K562 (cell line): ENCODE measurements around the gene ADGRL3. TPM values are rescaled to one million over a fixed set of nuclear protein-coding genes. Genes with fewer than 3 reads are reported as not detected.

Source experiments
- ATAC-seq: fragments of 200-7000 bp; cut with Tn5 transposase; 3 replicates; pipeline ENCODE4 v1.9.1; 2020; ENCODE audit warnings: moderate library complexity
- BruUV-seq: library from RNA; stranded (reverse); fragments of 400-500 nt; replicated peaks from 2 replicates; lab custom pipeline; 2021; lab: Mats Ljungman, UMichigan
- CTCF ChIA-PET: fragments of 300-600 bp; formaldehyde crosslinking; extraction: SDS; loops from one replicate; lab custom pipeline; 2021; ENCODE audit warnings: low intra/inter-chr PET ratio; lab: Yijun Ruan, JAX
- POLR2A ChIA-PET: fragments of 300-600, 350-650 bp; sonication (Branson Sonifier 250); formaldehyde crosslinking; extraction: SDS; loops from one replicate; lab custom pipeline; 2021; ENCODE audit warnings: antibody characterized with exemption, inconsistent platforms; lab: Yijun Ruan, JAX
- DNase-seq, 4 experiments: peaks; one replicate each; pipeline versions ENCODE4 v3.0.0 to v3.0.0-alpha.2; 2011 to 2018; ENCODE audit warnings: low spot score in 3 of 4, mixed read lengths in 3 of 4; ENCODE audit errors: extremely low read depth in 1 of 4
- FAIRE-seq: peaks from 2 replicates; lab custom pipeline; 2011; peaks lifted over from hg19 to GRCh38; lab: Jason Lieb, UNC
- H2AFZ ChIP-seq: 2 replicates; pipeline ENCODE4 v1.6.0; 2011; ENCODE audit warnings: low read depth, low read length, control low read depth, inconsistent platforms
- H3K27ac ChIP-seq: fragments of 200-600 bp; 3 replicates; pipeline ENCODE4 v1.8.0; 2011; ENCODE audit warnings: low read depth, mild to moderate bottlenecking, control low read depth, inconsistent platforms, low read length, moderate library complexity, mixed read lengths; ENCODE audit errors: extremely low read depth
- H3K27me3 ChIP-seq, 2 experiments: fragments of 300-600 bp in 1 of 2; 2 replicates in 1 of 2; 3 replicates in 1 of 2; pipeline versions ENCODE4 v1.6.0 to v1.8.0; 2011; ENCODE audit warnings: inconsistent platforms in 2 of 2, low read length in 2 of 2, mild to moderate bottlenecking in 1 of 2, mixed read lengths in 1 of 2, moderate library complexity in 1 of 2; ENCODE audit not compliant: control insufficient read depth in 2 of 2, insufficient read depth in 2 of 2
- H3K36me3 ChIP-seq: fragments of 300-600 bp; 3 replicates; pipeline ENCODE4 v1.8.0; 2011; ENCODE audit warnings: mild to moderate bottlenecking, low read length, inconsistent platforms; ENCODE audit not compliant: control insufficient read depth, insufficient read depth
- H3K4me1 ChIP-seq, 2 experiments: fragments of 200-600 bp in 1 of 2; replicated peaks in 1 of 2; 2 replicates in 1 of 2; 3 replicates in 1 of 2; pipeline versions ENCODE4 v1.5.1 to v1.8.0; 2011; ENCODE audit warnings: inconsistent platforms in 2 of 2, low read length in 2 of 2, mild to moderate bottlenecking in 1 of 2, mixed read lengths in 1 of 2, moderate library complexity in 1 of 2; ENCODE audit not compliant: control insufficient read depth in 2 of 2, insufficient read depth in 2 of 2
- H3K4me2 ChIP-seq: 2 replicates; pipeline ENCODE4 v1.6.1; 2011; ENCODE audit warnings: low read length, control low read depth, inconsistent platforms, mixed read lengths; ENCODE audit not compliant: insufficient read depth
- H3K4me3 ChIP-seq: fragments of 200-600 bp; sonication (generic), shearing (Covaris generic); 2 replicates; pipeline ENCODE4 v1.5.1; 2016; ENCODE audit warnings: control low read depth, inconsistent platforms
- H3K79me2 ChIP-seq: fragments of 200-600 bp; 3 replicates; pipeline ENCODE4 v1.8.0; 2011; ENCODE audit warnings: low read length, inconsistent platforms; ENCODE audit not compliant: control insufficient read depth, insufficient read depth
- H3K9ac ChIP-seq, 2 experiments: 2 replicates each; pipeline versions ENCODE4 v1.6.0 to v1.6.1; 2011; ENCODE audit warnings: low read depth in 2 of 2, low read length in 2 of 2, control low read depth in 1 of 2, inconsistent platforms in 1 of 2, mild to moderate bottlenecking in 1 of 2, mixed read lengths in 1 of 2; ENCODE audit not compliant: insufficient read depth in 1 of 2
- H3K9me1 ChIP-seq: one replicate; pipeline ENCODE4 v1.6.0; 2011; ENCODE audit warnings: inconsistent platforms, mild to moderate bottlenecking, low read length, moderate library complexity; ENCODE audit not compliant: control insufficient read depth, insufficient read depth
- H3K9me3 ChIP-seq: replicated peaks from 2 replicates; pipeline ENCODE4 v1.5.1; 2011; ENCODE audit warnings: low read depth, low read length, inconsistent platforms; ENCODE audit not compliant: control insufficient read depth, insufficient read depth
- H4K20me1 ChIP-seq: replicated peaks from 2 replicates; pipeline ENCODE4 v1.6.1; 2011; ENCODE audit warnings: low read length, inconsistent platforms, mixed read lengths; ENCODE audit not compliant: control insufficient read depth, insufficient read depth
- CBX3 ChIP-seq, 2 experiments: IDR thresholded peaks; 1 replicate in 1 of 2; 2 replicates in 1 of 2; pipeline ENCODE4 v1.6.1; 2012; ENCODE audit warnings: inconsistent platforms in 2 of 2, low read length in 2 of 2, borderline replicate concordance in 1 of 2, control low read depth in 1 of 2
- CHD2 ChIP-seq: IDR thresholded peaks from 2 replicates; pipeline ENCODE4 v1.6.1; 2011; ENCODE audit warnings: low read depth, low read length
- E2F8 ChIP-seq: fragments of 450-650 bp; IDR thresholded peaks from 2 replicates; pipeline ENCODE4 v1.7.1; 2018; ENCODE audit warnings: mild to moderate bottlenecking, low read depth; ENCODE audit not compliant: partially characterized antibody
- EGR1 ChIP-seq: fragments of 450-650 bp; conservative IDR thresholded peaks from 2 replicates; pipeline ENCODE4 v1.6.1; 2017; ENCODE audit warnings: mild to moderate bottlenecking
- GTF2E2 ChIP-seq: fragments of 200-800 bp; sonication (Bioruptor generic); IDR thresholded peaks from 2 replicates; pipeline ENCODE4 v1.6.1; 2016; ENCODE audit warnings: missing genetic modification characterization, missing compliant biosample characterization
- JUNB ChIP-seq: fragments of 450-650 bp; formaldehyde crosslinking; conservative IDR thresholded peaks from 2 replicates; pipeline ENCODE4 v1.4.0; 2020; ENCODE audit warnings: mild to moderate bottlenecking
- MAFF ChIP-seq: IDR thresholded peaks from 2 replicates; pipeline ENCODE4 v1.6.1; 2012; ENCODE audit warnings: low read length, improper control_type of control experiment
- NUFIP1 ChIP-seq: fragments of 450-650 bp; IDR thresholded peaks from 2 replicates; pipeline ENCODE4 v1.6.1; 2018; ENCODE audit not compliant: partially characterized antibody
- POLR2B ChIP-seq: fragments of 450-650 bp; IDR thresholded peaks from 2 replicates; pipeline ENCODE4 v1.6.1; 2018; ENCODE audit warnings: low read depth; ENCODE audit not compliant: partially characterized antibody
- RAD51 ChIP-seq: fragments of 450-650 bp; IDR thresholded peaks from 2 replicates; pipeline ENCODE4 v1.7.1; 2016; ENCODE audit warnings: low read depth, mild to moderate bottlenecking, borderline replicate concordance
- ZNF347 ChIP-seq: fragments of 450-650 bp; formaldehyde crosslinking; IDR thresholded peaks from 2 replicates; pipeline ENCODE4 v1.4.0; 2020; ENCODE audit warnings: low read depth, mild to moderate bottlenecking, moderate library complexity
- WGBS: fragments of 100-300 bp; shearing (Covaris generic); methylation state at CpG from one replicate; pipeline ENCODE4 v1.1.6; 2016; ENCODE audit warnings: low coverage, mixed read lengths; ENCODE audit not compliant: insufficient coverage; ENCODE audit errors: missing lambda C conversion rate; 5-methylcytosine and 5-hydroxymethylcytosine counted together
- in situ Hi-C: fragments of 300-500 bp; cut with MboI; formaldehyde crosslinking; loops from 4 replicates; pipeline ENCODE4 v1.15.0; 2018; ENCODE audit warnings: inconsistent platforms, mixed read lengths
- intact Hi-C: fragments of 100-400 bp; cut with micrococcal nuclease; formaldehyde crosslinking; loops from 2 replicates; pipeline ENCODE4 v1.14.2; 2022
- polyA plus RNA-seq, 8 experiments: library from polyadenylated mRNA; depleted of rRNA in 4 of 8; stranded (reverse) in 5 of 8; unstranded in 3 of 8; fragments of >200 nt; fragmentation: Nextera tagmentation in 2 of 8; fragmentation: Illumina TruSeq in 1 of 8; extraction: Ambion mirVana in 2 of 8; extraction: Trizol in 1 of 8; gene quantifications; 2 replicates each; pipeline versions ENCODE4 v1.2.1 to v1.2.3, GENCODE V29; 2011 to 2014; ENCODE audit warnings: inconsistent platforms in 1 of 8, missing spikeins in 1 of 8
- total RNA-seq, 7 experiments: library from RNA; depleted of rRNA in 6 of 7; stranded (reverse); fragments of >200 nt in 6 of 7; fragmentation: Illumina TruSeq in 2 of 7; extraction: Trizol in 2 of 7; gene quantifications; 2 replicates each; pipeline versions ENCODE4 v1.2.1 to v1.2.3, GENCODE V29; 2011 to 2021; ENCODE audit warnings: low replicate concordance in 1 of 7
- TF ChIP-seq, protein P1 (sequence below): sonication (generic); formaldehyde crosslinking; IDR thresholded peaks from 2 replicates; pipeline ENCODE4 v1.4.0; 2020; ENCODE audit warnings: mild to moderate bottlenecking, missing genetic modification reagents

ADGRL3 gene
- total and polyA plus RNA-seq, 9 of the 15 experiments (the other 6 are each of a cell fraction or from before 2014, with no cell fraction given), result 0.03 to 0.14 (median 0.04) TPM; not detected in 2

DNA sequence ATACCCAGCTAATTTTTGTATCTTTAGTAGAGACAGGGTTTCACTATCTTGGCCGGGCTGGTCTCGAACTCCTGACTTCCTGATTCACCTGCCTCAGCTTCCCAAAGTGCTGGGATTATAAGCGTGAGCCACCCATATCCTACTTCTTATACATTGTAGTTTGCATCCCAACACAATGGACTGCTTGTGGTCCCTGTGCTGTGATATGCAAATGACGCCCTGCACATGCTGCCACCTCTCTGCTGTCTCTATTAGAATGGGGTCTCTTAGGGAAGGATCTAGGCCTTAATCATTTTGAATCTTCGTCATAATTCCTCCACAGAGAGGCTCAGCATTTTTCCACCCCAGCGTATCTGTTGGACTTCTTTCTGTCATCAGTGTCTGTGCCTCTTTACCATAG is 595.9 kb downstream of the ADGRL3 start (continued):
- TF ChIP-seq RAD51 (no peak), MAFF (no peak), NUFIP1 (no peak)

DNA sequence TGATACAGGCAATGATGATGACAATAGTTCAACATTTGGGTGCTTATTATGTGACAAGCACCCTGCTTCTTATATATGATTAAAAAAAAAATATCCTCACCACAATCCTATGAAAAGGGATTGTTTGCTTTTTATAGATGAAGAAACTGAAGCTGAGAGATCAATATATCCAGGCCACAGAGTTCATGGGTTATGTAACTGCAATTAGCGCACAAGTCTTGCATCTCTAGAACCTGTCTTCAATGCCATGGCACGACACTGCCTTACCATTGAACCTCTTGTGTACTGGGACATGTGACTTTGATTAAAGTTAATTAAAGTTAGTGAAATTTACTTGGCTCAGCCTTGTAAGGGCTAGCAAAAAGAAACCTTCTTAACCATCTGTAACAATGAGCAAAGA is 599.7 kb downstream of the ADGRL3 start:
- WGBS, result 6% methylated on average over 2 of the region's 2 CpGs
- ATAC-seq, result no peak
- CTCF ChIA-PET, result no interaction called here
- POLR2A ChIA-PET, result no interaction called here
- Histone ChIP-seq H4K20me1 (no peaks in the 10 kb centered on the region), H3K9me1 (no peaks in the 10 kb centered on the region), H3K36me3 (no peaks in the 10 kb centered on the region), H3K9me3 (no peaks in the 10 kb centered on the region), H2AFZ (no peak overlapping the region), H3K27me3 (no peaks in the 10 kb centered on the region), H3K9ac (no peak overlapping the region), H3K4me1 (no peaks in the 10 kb centered on the region), H3K27ac (no peak overlapping the region), H3K4me3 (no peak overlapping the region), H3K4me2 (no peak overlapping the region), H3K79me2 (no peaks in the 10 kb centered on the region)
- DNase-seq, result no peak
- in situ Hi-C loops (no loop called here), intact Hi-C loops (no loop called here)
- no peak for TF ChIP-seq GTF2E2
- no peak for FAIRE-seq
- BruUV-seq, result no TSS peak

DNA sequence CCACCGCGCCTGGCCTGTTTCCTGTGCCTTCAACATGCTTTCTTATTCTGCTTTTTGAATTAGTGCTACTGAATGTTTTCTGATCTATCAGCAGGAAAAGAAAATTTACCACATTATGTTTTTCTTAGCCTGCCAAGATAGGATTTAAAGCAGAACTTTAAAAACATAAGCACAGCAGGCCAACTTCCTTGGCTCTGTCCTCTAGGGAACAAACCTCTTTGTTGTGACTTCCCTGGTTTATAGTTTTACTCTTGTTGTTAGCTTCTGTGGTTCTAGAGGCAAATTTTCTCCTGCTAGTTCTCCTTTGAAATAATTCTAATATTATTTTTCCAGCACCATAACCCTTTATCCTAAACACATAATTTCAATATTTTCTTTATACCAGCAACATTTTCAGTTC is 605.1 kb downstream of the ADGRL3 start:
- H2AFZ ChIP-seq, result no peak overlapping the region
- TF ChIP-seq E2F8 (no peak), POLR2B (no peak), JUNB (CRISPR knock-in tag) (no peak), EGR1 (no peak), ZNF347 (CRISPR knock-in tag) (no peak), CBX3 (IDR thresholded peaks at IDR 0.05; ENCODE audit: borderline replicate concordance in 1 of 2, low read length in 2 of 2) (no peak), CHD2 (no peak)
- TF ChIP-seq, protein P1, sequence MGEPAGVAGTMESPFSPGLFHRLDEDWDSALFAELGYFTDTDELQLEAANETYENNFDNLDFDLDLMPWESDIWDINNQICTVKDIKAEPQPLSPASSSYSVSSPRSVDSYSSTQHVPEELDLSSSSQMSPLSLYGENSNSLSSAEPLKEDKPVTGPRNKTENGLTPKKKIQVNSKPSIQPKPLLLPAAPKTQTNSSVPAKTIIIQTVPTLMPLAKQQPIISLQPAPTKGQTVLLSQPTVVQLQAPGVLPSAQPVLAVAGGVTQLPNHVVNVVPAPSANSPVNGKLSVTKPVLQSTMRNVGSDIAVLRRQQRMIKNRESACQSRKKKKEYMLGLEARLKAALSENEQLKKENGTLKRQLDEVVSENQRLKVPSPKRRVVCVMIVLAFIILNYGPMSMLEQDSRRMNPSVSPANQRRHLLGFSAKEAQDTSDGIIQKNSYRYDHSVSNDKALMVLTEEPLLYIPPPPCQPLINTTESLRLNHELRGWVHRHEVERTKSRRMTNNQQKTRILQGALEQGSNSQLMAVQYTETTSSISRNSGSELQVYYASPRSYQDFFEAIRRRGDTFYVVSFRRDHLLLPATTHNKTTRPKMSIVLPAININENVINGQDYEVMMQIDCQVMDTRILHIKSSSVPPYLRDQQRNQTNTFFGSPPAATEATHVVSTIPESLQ, result no peak

More for the DNA sequence above, 605.1 kb downstream of the ADGRL3 start:
- ATAC-seq (no peak), DNase-seq (no peak), FAIRE-seq (no peak)
- no TSS peak for BruUV-seq
- intact Hi-C loops (no loop called here), in situ Hi-C loops (no loop called here)
- POLR2A ChIA-PET, result no interaction called here
- Histone ChIP-seq H3K4me2 (no peak overlapping the region), H3K36me3 (no peaks in the 10 kb centered on the region), H3K9ac (no peak overlapping the region), H3K27me3 (no peaks in the 10 kb centered on the region), H3K79me2 (no peaks in the 10 kb centered on the region), H3K4me1 (no peaks in the 10 kb centered on the region), H3K27ac (no peak overlapping the region), H3K4me3 (no peak overlapping the region), H3K9me1 (no peaks in the 10 kb centered on the region), H3K9me3 (no peaks in the 10 kb centered on the region), H4K20me1 (no peaks in the 10 kb centered on the region)
- 0% methylated on average over 2 of the region's 2 CpGs for WGBS
- CTCF ChIA-PET, result no interaction called here
